GM12878 (cell line): ENCODE data around the gene TRIM47. TPM values are rescaled to one million over a fixed set of nuclear protein-coding genes. Genes with fewer than 3 reads are reported as not detected.

Experiments used
- ATAC-seq: fragments of 200-7000 bp; cut with Tn5 transposase; 3 replicates; pipeline ENCODE4 v1.9.1; 2020; ENCODE audit warnings: mild to moderate bottlenecking, moderate library complexity
- BruUV-seq: library from RNA; stranded (reverse); fragments of 400-500 nt; replicated peaks from 2 replicates; lab custom pipeline; 2021; lab: Mats Ljungman, UMichigan
- CTCF ChIA-PET: fragments of 300-600 bp; sonication (Branson Sonifier 250); formaldehyde crosslinking; extraction: SDS; loops from one replicate; lab custom pipeline; 2021; ENCODE audit warnings: inconsistent platforms; lab: Yijun Ruan, JAX
- POLR2A ChIA-PET: fragments of 350-600 bp; formaldehyde crosslinking; extraction: SDS; loops from one replicate; lab custom pipeline; 2021; ENCODE audit warnings: inconsistent platforms; lab: Charles Lee
- RAD21 ChIA-PET: fragments of 300-600 bp; sonication (Branson Sonifier 250); formaldehyde crosslinking; loops from one replicate; lab custom pipeline; 2023; ENCODE audit warnings: antibody characterized with exemption; ENCODE audit not compliant: unreplicated experiment; lab: Charles Lee
- SMC1A ChIA-PET: fragments of 300-600 bp; sonication (Branson Sonifier 250); formaldehyde crosslinking; loops from one replicate; lab custom pipeline; 2023; ENCODE audit not compliant: unreplicated experiment, uncharacterized antibody; lab: Charles Lee
- DNase-seq: peaks from one replicate; pipeline ENCODE4 v3.0.0-alpha.2; 2011; ENCODE audit warnings: low read depth, low spot score
- FAIRE-seq: peaks from 3 replicates; lab custom pipeline; 2011; peaks lifted over from hg19 to GRCh38; lab: Jason Lieb, UNC
- H2AFZ ChIP-seq: 2 replicates; pipeline ENCODE4 v1.6.0; 2011; ENCODE audit warnings: low read depth, low read length, control low read depth; ENCODE audit not compliant: control insufficient read depth
- H3K27ac ChIP-seq: 2 replicates; pipeline ENCODE4 v1.5.1; 2011; ENCODE audit warnings: control low read depth; ENCODE audit not compliant: control insufficient read depth, insufficient read depth
- H3K27me3 ChIP-seq, 2 experiments: replicated peaks in 1 of 2; 2 replicates each; pipeline versions ENCODE4 v1.6.0 to v1.6.1; 2011; ENCODE audit warnings: low read length in 1 of 2; ENCODE audit not compliant: control insufficient read depth in 2 of 2, insufficient read depth in 2 of 2
- H3K36me3 ChIP-seq, 2 experiments: 2 replicates each; pipeline ENCODE4 v1.5.1; 2011; ENCODE audit warnings: low read length in 1 of 2; ENCODE audit not compliant: control insufficient read depth in 2 of 2, insufficient read depth in 2 of 2
- H3K4me1 ChIP-seq: 2 replicates; pipeline ENCODE4 v1.6.1; 2011; ENCODE audit warnings: mild to moderate bottlenecking, low read length, moderate library complexity, mixed read lengths; ENCODE audit not compliant: control insufficient read depth, insufficient read depth
- H3K4me2 ChIP-seq: 2 replicates; pipeline ENCODE4 v1.6.0; 2011; ENCODE audit warnings: control low read depth; ENCODE audit not compliant: control insufficient read depth, insufficient read depth
- H3K4me3 ChIP-seq: fragments of 200-600 bp; sonication (generic); 2 replicates; pipeline ENCODE4 v1.5.1; 2016
- H3K79me2 ChIP-seq: 2 replicates; pipeline ENCODE4 v1.6.0; 2011; ENCODE audit warnings: low read length; ENCODE audit not compliant: control insufficient read depth, insufficient read depth
- H3K9ac ChIP-seq: 2 replicates; pipeline ENCODE4 v1.8.0; 2011; ENCODE audit warnings: low read length, control low read depth, mixed read lengths; ENCODE audit not compliant: control insufficient read depth, insufficient read depth
- H3K9me3 ChIP-seq: replicated peaks from 3 replicates; pipeline ENCODE4 v1.5.1; 2011; ENCODE audit warnings: mild to moderate bottlenecking, low read length; ENCODE audit not compliant: control insufficient read depth, insufficient read depth
- H4K20me1 ChIP-seq: 2 replicates; pipeline ENCODE4 v1.6.0; 2011; ENCODE audit not compliant: control insufficient read depth, insufficient read depth
- FOXK2 ChIP-seq: fragments of 450-650 bp; IDR thresholded peaks from 2 replicates; pipeline ENCODE4 v1.6.1; 2017; ENCODE audit warnings: mild to moderate bottlenecking, moderate library complexity
- IKZF2 ChIP-seq, 2 experiments: fragments of 450-650 bp; IDR thresholded peaks; 2 replicates each; pipeline ENCODE4 v1.6.1; 2017; ENCODE audit warnings: mild to moderate bottlenecking in 2 of 2, moderate library complexity in 2 of 2
- IRF5 ChIP-seq: fragments of 450-650 bp; IDR thresholded peaks from 2 replicates; pipeline ENCODE4 v1.6.1; 2017; ENCODE audit warnings: borderline replicate concordance
- MEF2B ChIP-seq: fragments of 450-650 bp; IDR thresholded peaks from 2 replicates; pipeline ENCODE4 v1.6.1; 2018; ENCODE audit warnings: mild to moderate bottlenecking, moderate library complexity; ENCODE audit not compliant: partially characterized antibody, poor library complexity, severe bottlenecking
- WGBS: methylation state at CpG from one replicate; pipeline ENCODE4 v1.1.6; 2016; ENCODE audit warnings: low lambda C conversion rate; ENCODE audit not compliant: insufficient replicate concordance, insufficient coverage; ENCODE audit errors: missing lambda C conversion rate; 5-methylcytosine and 5-hydroxymethylcytosine counted together
- in situ Hi-C: fragments of 300-500 bp; cut with MboI; formaldehyde crosslinking; loops from 9 replicates; pipeline ENCODE4 v1.14.3; 2018; ENCODE audit warnings: mixed read lengths
- intact Hi-C: fragments of 100-400 bp; cut with micrococcal nuclease; formaldehyde crosslinking; loops from one replicate; pipeline ENCODE4 v1.14.2; 2022; ENCODE audit not compliant: unreplicated experiment
- polyA plus RNA-seq, 11 experiments: library from polyadenylated mRNA; depleted of rRNA in 4 of 11; unstranded in 6 of 11; stranded (reverse) in 5 of 11; fragments of >200 nt; fragmentation: Nextera tagmentation in 4 of 11; fragmentation: Illumina TruSeq in 1 of 11; extraction: Ambion mirVana in 4 of 11; extraction: Trizol in 1 of 11; gene quantifications; 1 replicate in 1 of 11; 2 replicates in 10 of 11; pipeline versions ENCODE4 v1.2.1 to v1.2.3, GENCODE V29; 2011 to 2016; ENCODE audit warnings: inconsistent platforms in 2 of 11, missing spikeins in 2 of 11, low read depth in 1 of 11
- total RNA-seq, 4 experiments: library from RNA; depleted of rRNA in 3 of 4; stranded (reverse); fragments of >200 nt in 3 of 4; fragmentation: Illumina TruSeq in 1 of 4; extraction: Trizol in 1 of 4; gene quantifications; 2 replicates each; pipeline versions ENCODE4 v1.2.1 to v1.2.3, GENCODE V29; 2013 to 2021

The TRIM47 gene
- total and polyA plus RNA-seq, 10 of the 15 experiments (the other 5 are each of a cell fraction or from before 2014, with no cell fraction given): 0.35 to 9.7 (median 5.3) TPM

- RAD21 ChIA-PET: no interaction called here
- no peaks in the 10 kb centered on the region for H3K9me3 ChIP-seq
- SMC1A ChIA-PET: no interaction called here
- H3K27me3 ChIP-seq: no peaks in the 10 kb centered on the region
- TF ChIP-seq IRF5: no peak
- TF ChIP-seq MEF2B: no peak
- TF ChIP-seq IKZF2 (IDR thresholded peaks at IDR 0.05): no peak
- no peak for TF ChIP-seq FOXK2
- TF ChIP-seq, all 136 proteins: peak for 0
- 83% methylated on average over 13 of the region's 13 CpGs for WGBS
- H3K4me1 ChIP-seq: no peaks in the 10 kb centered on the region; the same call in 1 of the 2 replicates
- H3K79me2 ChIP-seq: peaks cover 13% of the 10 kb centered on the region
- ChIA-PET CTCF (interaction anchor here (1.4 kb wide), 1 partner anchor 46 kb away, joined by 7 read pairs; the partner anchor contains the start of gene WBP2), POLR2A (interaction anchor here (0.6 kb wide), 1 partner anchor 17 kb away, joined by 5 read pairs; no protein-coding TSS in a partner anchor)
- peaks cover 10 to 17% of the 10 kb centered on the region in 2 experiments; a peak in 3 of 4 replicates for H3K36me3 ChIP-seq
- H3K4me3 ChIP-seq: no peak overlapping the region
- FAIRE-seq (no peak), ATAC-seq (no peak), DNase-seq (no peak)
- BruUV-seq: TSS peak; percentile 38
- H3K9ac ChIP-seq: no peak overlapping the region
- H3K27ac ChIP-seq: no peak overlapping the region
- no peak overlapping the region for H2AFZ ChIP-seq
- H4K20me1 ChIP-seq: no peaks in the 10 kb centered on the region
- intact Hi-C loops: no loop called here
- no peak overlapping the region for H3K4me2 ChIP-seq
- in situ Hi-C loops: no loop called here
Measured at GRCh38 chr17:75900691-75901533, 22.5 kb upstream of the TRIM47 start.
